DOHH2 (cell line): Measurements from ENCODE around the gene LCE1E.

ENCODE experiments used
- H3F3A ChIP-seq: fragments of 200-600 bp; sonication (generic), shearing (Covaris generic); 2 replicates; pipeline ENCODE4 v1.6.0; 2016; ENCODE audit warnings: antibody characterized with exemption, mild to moderate bottlenecking; ENCODE audit not compliant: control insufficient read depth, insufficient read depth
- H3K27ac ChIP-seq: fragments of 200-600 bp; sonication (generic); 2 replicates; pipeline ENCODE4 v1.5.1; 2014; ENCODE audit warnings: low read depth, mild to moderate bottlenecking, low read length, moderate library complexity
- H3K27me3 ChIP-seq: fragments of 200-600 bp; sonication (generic); 2 replicates; pipeline ENCODE4 v1.6.1; 2014; ENCODE audit warnings: mild to moderate bottlenecking, low read length, mixed read lengths; ENCODE audit not compliant: control insufficient read depth
- H3K36me3 ChIP-seq: fragments of 200-600 bp; sonication (generic); 2 replicates; pipeline ENCODE4 v1.6.1; 2014; ENCODE audit warnings: mild to moderate bottlenecking, low read length, moderate library complexity, mixed read lengths; ENCODE audit not compliant: control insufficient read depth
- H3K4me1 ChIP-seq: fragments of 200-600 bp; sonication (generic); 2 replicates; pipeline ENCODE4 v1.6.1; 2014; ENCODE audit warnings: mild to moderate bottlenecking, low read length, mixed read lengths; ENCODE audit not compliant: control insufficient read depth
- H3K4me2 ChIP-seq: fragments of 200-600 bp; sonication (generic); 2 replicates; pipeline ENCODE4 v1.6.0; 2014; ENCODE audit warnings: mild to moderate bottlenecking, low read length, moderate library complexity
- H3K4me3 ChIP-seq: fragments of 200-600 bp; sonication (generic); 2 replicates; pipeline ENCODE4 v1.5.1; 2014; ENCODE audit warnings: mild to moderate bottlenecking, low read length, mixed read lengths
- H3K79me2 ChIP-seq: fragments of 200-600 bp; sonication (generic); 2 replicates; pipeline ENCODE4 v1.6.1; 2014; ENCODE audit warnings: mild to moderate bottlenecking, low read length, mixed read lengths; ENCODE audit not compliant: control insufficient read depth
- H3K9me2 ChIP-seq: fragments of 200-600 bp; sonication (generic); replicated peaks from 2 replicates; pipeline ENCODE4 v1.6.1; 2014; ENCODE audit warnings: mild to moderate bottlenecking, low read length, mixed read lengths; ENCODE audit not compliant: control insufficient read depth
- H3K9me3 ChIP-seq: fragments of 200-600 bp; sonication (generic); 2 replicates; pipeline ENCODE4 v1.6.1; 2014; ENCODE audit warnings: antibody characterized with exemption, low read length, mixed read lengths; ENCODE audit not compliant: control insufficient read depth, insufficient read depth
- H4K20me1 ChIP-seq: fragments of 200-600 bp; sonication (generic); 2 replicates; pipeline ENCODE4 v1.6.0; 2014; ENCODE audit warnings: low read depth, mild to moderate bottlenecking, antibody characterized with exemption, low read length, moderate library complexity; ENCODE audit not compliant: control insufficient read depth, insufficient read depth
- EZH2phosphoT487 ChIP-seq: fragments of 200-600 bp; sonication (generic); IDR thresholded peaks from 2 replicates; pipeline ENCODE4 v1.6.1; 2017; ENCODE audit warnings: borderline replicate concordance, mild to moderate bottlenecking, antibody characterized with exemption, low read length, moderate library complexity, mixed read lengths
- TF ChIP-seq, protein P1 (sequence below): fragments of 200-600 bp; sonication (generic); IDR thresholded peaks from one replicate; pipeline ENCODE4 v1.5.1; 2014; ENCODE audit warnings: antibody characterized with exemption, mild to moderate bottlenecking, low read depth, low read length; ENCODE audit not compliant: poor library complexity, severe bottlenecking

Gene LCE1E, protein sequence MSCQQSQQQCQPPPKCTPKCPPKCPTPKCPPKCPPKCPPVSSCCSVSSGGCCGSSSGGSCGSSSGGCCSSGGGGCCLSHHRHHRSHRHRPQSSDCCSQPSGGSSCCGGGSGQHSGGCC

DNA sequence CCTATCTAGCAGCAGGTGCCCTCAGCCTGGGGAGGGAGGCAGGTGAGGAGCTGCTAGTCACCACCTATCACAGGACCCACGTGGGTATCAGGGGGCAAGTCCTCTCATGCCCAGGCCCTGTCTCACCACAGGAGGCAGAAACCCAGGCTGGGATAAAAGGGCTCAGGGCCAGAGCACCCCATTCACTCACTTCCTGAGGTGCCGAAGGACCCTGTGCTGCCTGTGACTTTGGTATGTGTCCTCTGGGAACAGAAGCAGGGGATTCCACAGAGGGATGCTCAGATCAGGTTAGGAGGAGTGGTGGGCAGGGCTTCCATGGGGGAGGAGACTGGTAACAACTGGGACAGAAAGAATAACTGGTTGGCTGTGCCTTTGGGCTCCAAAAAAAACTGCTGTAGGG, at the start of gene LCE1E:
Gene LCE1E (plus strand): TSS at position 181 of the 400 bp plus-strand sequence. CDS start 1,043 bp downstream, outside the sequence.
- no peaks in the 10 kb centered on the region for H3K27me3 ChIP-seq
- no peaks in the 10 kb centered on the region for H3F3A ChIP-seq
- TF ChIP-seq, protein P1, sequence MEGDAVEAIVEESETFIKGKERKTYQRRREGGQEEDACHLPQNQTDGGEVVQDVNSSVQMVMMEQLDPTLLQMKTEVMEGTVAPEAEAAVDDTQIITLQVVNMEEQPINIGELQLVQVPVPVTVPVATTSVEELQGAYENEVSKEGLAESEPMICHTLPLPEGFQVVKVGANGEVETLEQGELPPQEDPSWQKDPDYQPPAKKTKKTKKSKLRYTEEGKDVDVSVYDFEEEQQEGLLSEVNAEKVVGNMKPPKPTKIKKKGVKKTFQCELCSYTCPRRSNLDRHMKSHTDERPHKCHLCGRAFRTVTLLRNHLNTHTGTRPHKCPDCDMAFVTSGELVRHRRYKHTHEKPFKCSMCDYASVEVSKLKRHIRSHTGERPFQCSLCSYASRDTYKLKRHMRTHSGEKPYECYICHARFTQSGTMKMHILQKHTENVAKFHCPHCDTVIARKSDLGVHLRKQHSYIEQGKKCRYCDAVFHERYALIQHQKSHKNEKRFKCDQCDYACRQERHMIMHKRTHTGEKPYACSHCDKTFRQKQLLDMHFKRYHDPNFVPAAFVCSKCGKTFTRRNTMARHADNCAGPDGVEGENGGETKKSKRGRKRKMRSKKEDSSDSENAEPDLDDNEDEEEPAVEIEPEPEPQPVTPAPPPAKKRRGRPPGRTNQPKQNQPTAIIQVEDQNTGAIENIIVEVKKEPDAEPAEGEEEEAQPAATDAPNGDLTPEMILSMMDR: no peak
- no peak for TF ChIP-seq EZH2phosphoT487
- no peaks in the 10 kb centered on the region for H3K4me1 ChIP-seq
- no peaks in the 10 kb centered on the region for H3K9me3 ChIP-seq
- H4K20me1 ChIP-seq: no peaks in the 10 kb centered on the region
- H3K36me3 ChIP-seq: no peaks in the 10 kb centered on the region
- H3K27ac ChIP-seq: no peak within 1 kb of the TSS
- H3K79me2 ChIP-seq: no peaks in the 10 kb centered on the region
- H3K4me3 ChIP-seq: no peak within 1 kb of the TSS
- H3K9me2 ChIP-seq: no peaks in the 10 kb centered on the region
- H3K4me2 ChIP-seq: no peak within 1 kb of the TSS

DNA sequence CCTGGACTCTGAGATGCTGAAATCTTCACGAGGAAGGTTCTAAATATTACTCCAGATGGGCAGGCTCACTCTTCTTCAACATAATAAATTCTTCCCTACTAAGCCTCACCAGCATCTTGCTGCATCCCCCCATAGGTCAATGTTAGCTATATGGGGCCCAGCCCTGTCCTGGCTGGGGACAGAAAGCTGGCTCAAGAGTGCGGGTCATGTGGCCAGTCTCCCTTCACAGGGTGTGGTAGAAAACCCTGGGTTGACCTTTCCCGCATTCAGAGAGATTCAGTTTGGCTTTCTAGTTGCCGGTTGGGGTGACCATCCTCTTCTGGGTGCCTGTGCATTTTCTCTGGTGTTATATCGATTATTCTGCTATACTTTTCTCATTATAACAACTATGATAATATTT, 48.1 kb upstream of the LCE1E start:
- no peaks in the 10 kb centered on the region for H3K4me1 ChIP-seq
- no peak overlapping the region for H3K4me3 ChIP-seq
- no peaks in the 10 kb centered on the region for H3K79me2 ChIP-seq
- H3K4me2 ChIP-seq: no peak overlapping the region
- no peak overlapping the region for H3K27ac ChIP-seq
- no peaks in the 10 kb centered on the region for H3F3A ChIP-seq
- no peaks in the 10 kb centered on the region for H3K9me2 ChIP-seq
- no peaks in the 10 kb centered on the region for H3K9me3 ChIP-seq
- H4K20me1 ChIP-seq: no peaks in the 10 kb centered on the region
- H3K27me3 ChIP-seq: no peaks in the 10 kb centered on the region
- H3K36me3 ChIP-seq: no peaks in the 10 kb centered on the region
- no peak for TF ChIP-seq EZH2phosphoT487
- TF ChIP-seq, protein P1: no peak

DNA sequence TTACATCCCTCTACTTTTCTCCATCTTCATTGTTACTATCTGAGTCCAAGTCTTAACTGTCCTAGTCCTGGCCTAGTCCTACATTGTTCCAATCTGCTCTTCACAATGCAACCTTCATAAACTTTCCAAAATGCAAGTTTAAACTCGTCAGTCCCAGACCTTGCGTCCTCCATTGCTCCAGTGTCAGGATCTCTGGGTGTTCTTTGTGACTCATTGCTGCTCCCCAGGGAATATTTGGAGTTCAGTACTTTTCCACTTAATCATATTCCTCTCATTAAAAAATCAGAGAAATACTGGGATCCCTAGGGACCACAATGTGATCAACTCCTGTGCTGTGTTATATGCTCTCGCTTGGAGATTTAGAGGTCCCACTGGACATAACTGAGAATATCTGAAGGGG, 46.2 kb upstream of the LCE1E start:
- H3K27ac ChIP-seq: no peak overlapping the region
- no peaks in the 10 kb centered on the region for H3K9me3 ChIP-seq
- no peaks in the 10 kb centered on the region for H3K9me2 ChIP-seq
- no peak overlapping the region for H3K4me2 ChIP-seq
- no peaks in the 10 kb centered on the region for H3K79me2 ChIP-seq
- no peaks in the 10 kb centered on the region for H3F3A ChIP-seq
- no peak overlapping the region for H3K4me3 ChIP-seq
- no peak for TF ChIP-seq EZH2phosphoT487
- TF ChIP-seq, protein P1: no peak
- no peaks in the 10 kb centered on the region for H3K4me1 ChIP-seq
- no peaks in the 10 kb centered on the region for H4K20me1 ChIP-seq
- no peaks in the 10 kb centered on the region for H3K36me3 ChIP-seq
- no peaks in the 10 kb centered on the region for H3K27me3 ChIP-seq

DNA sequence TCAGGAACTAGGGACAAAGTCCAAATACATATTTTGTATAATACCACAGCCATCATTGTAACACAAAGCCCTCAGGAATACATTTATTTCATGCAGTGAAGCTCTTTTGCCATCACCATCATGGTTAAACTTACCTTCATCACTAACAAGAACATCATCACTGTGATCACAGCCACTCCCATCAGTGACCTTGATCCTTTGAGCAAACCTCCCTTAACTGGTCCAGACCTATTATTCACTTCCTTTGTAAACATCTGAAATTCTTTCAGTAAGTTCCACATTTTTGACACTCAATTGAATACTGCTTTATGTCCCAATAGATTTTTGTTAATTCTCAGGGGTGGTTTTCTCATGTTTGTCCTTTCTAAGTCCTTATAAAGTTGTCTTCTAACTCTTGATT, 44.4 kb upstream of the LCE1E start:
- no peak overlapping the region for H3K4me2 ChIP-seq
- no peaks in the 10 kb centered on the region for H4K20me1 ChIP-seq
- H3F3A ChIP-seq: no peaks in the 10 kb centered on the region
- no peaks in the 10 kb centered on the region for H3K36me3 ChIP-seq
- H3K4me1 ChIP-seq: no peaks in the 10 kb centered on the region
- H3K27me3 ChIP-seq: no peaks in the 10 kb centered on the region
- H3K4me3 ChIP-seq: no peak overlapping the region
- H3K79me2 ChIP-seq: no peaks in the 10 kb centered on the region
- H3K9me2 ChIP-seq: no peaks in the 10 kb centered on the region
- H3K27ac ChIP-seq: no peak overlapping the region
- H3K9me3 ChIP-seq: no peaks in the 10 kb centered on the region
- TF ChIP-seq, protein P1: no peak
- no peak for TF ChIP-seq EZH2phosphoT487
